ENCODE data around the gene FUT3. TPM values are rescaled to one million over a fixed set of nuclear protein-coding genes. Genes with fewer than 3 reads are reported as not detected.
A peak's percentile ranks its signal among the peaks of the same experiment; 100 is the strongest.

Gene FUT3
- total RNA-seq, 1 donor from 2014 or later = 16.1 TPM

- DNase-seq (ENCODE audit: low read depth) (no peak), FAIRE-seq (no peak)
These were observed 29.6 kb downstream of the FUT3 start for GRCh38 chr19:5821521-5822180.

GRCh38 chr19:5820785-5821184, 30.5 kb downstream of the FUT3 start:
- no peaks in the 10 kb centered on the region for H3K27me3 ChIP-seq (ENCODE audit: control insufficient read depth, insufficient read depth, low read length)
- DNase-seq (ENCODE audit: low read depth) (no peak), FAIRE-seq (no peak)
- H3K36me3 ChIP-seq (ENCODE audit: control insufficient read depth, insufficient read depth, low read length) = no peaks in the 10 kb centered on the region
- TF ChIP-seq CTCF (IDR thresholded peaks at IDR 0.05; ENCODE audit: insufficient read depth, low read length, severe bottlenecking) = no peak
- no peak overlapping the region for H3K4me3 ChIP-seq (ENCODE audit: low read depth, low read length)

More at GRCh38 chr19:5821521-5822180, 29.6 kb downstream of the FUT3 start:
- no peak for TF ChIP-seq CTCF (IDR thresholded peaks at IDR 0.05; ENCODE audit: insufficient read depth, low read length, severe bottlenecking)
- no peak overlapping the region for H3K4me3 ChIP-seq (ENCODE audit: low read depth, low read length)
- no peaks in the 10 kb centered on the region for H3K27me3 ChIP-seq (ENCODE audit: control insufficient read depth, insufficient read depth, low read length)
- H3K36me3 ChIP-seq (ENCODE audit: control insufficient read depth, insufficient read depth, low read length) = no peaks in the 10 kb centered on the region

- FAIRE-seq (peak; percentile 55), DNase-seq (ENCODE audit: low read depth) (no peak)
- no peak for TF ChIP-seq CTCF (IDR thresholded peaks at IDR 0.05; ENCODE audit: insufficient read depth, low read length, severe bottlenecking)
- no peaks in the 10 kb centered on the region for H3K27me3 ChIP-seq (ENCODE audit: control insufficient read depth, insufficient read depth, low read length)
- H3K36me3 ChIP-seq (ENCODE audit: control insufficient read depth, insufficient read depth, low read length) = no peaks in the 10 kb centered on the region
- H3K4me3 ChIP-seq (ENCODE audit: low read depth, low read length) = no peak overlapping the region
These were observed 32.7 kb downstream of the FUT3 start for GRCh38 chr19:5818594-5818993.

GRCh38 chr19:5817218-5817617, 34.0 kb downstream of the FUT3 start:
- FAIRE-seq = no peak
- TF ChIP-seq CTCF (IDR thresholded peaks at IDR 0.05; ENCODE audit: insufficient read depth, low read length, severe bottlenecking) = no peak

GRCh38 chr19:5814852-5815246, 36.4 kb downstream of the FUT3 start:
- DNase-seq (ENCODE audit: low read depth) (no peak), FAIRE-seq (no peak)
- H3K27me3 ChIP-seq (ENCODE audit: control insufficient read depth, insufficient read depth, low read length) = no peaks in the 10 kb centered on the region
- H3K36me3 ChIP-seq (ENCODE audit: control insufficient read depth, insufficient read depth, low read length) = no peaks in the 10 kb centered on the region
- no peak overlapping the region for H3K4me3 ChIP-seq (ENCODE audit: low read depth, low read length)
- no peak for TF ChIP-seq CTCF (IDR thresholded peaks at IDR 0.05; ENCODE audit: insufficient read depth, low read length, severe bottlenecking)

More at GRCh38 chr19:5817218-5817617, 34.0 kb downstream of the FUT3 start:
- Histone ChIP-seq H3K27me3 (ENCODE audit: control insufficient read depth, insufficient read depth, low read length) (no peaks in the 10 kb centered on the region), H3K4me3 (ENCODE audit: low read depth, low read length) (no peak overlapping the region), H3K36me3 (ENCODE audit: control insufficient read depth, insufficient read depth, low read length) (no peaks in the 10 kb centered on the region)
- DNase-seq (ENCODE audit: low read depth) = no peak

Measured in bronchial epithelial cell (primary cell).